Fibroblast of skin of abdomen (primary cell): ENCODE results near the gene DNAJC21.
A peak's percentile ranks its signal among the peaks of the same experiment; 100 is the strongest.

ENCODE experiments used
- DNase-seq: peaks from one replicate; pipeline ENCODE4 v3.0.0-alpha.2; 2013

DNAJC21 gene

DNA sequence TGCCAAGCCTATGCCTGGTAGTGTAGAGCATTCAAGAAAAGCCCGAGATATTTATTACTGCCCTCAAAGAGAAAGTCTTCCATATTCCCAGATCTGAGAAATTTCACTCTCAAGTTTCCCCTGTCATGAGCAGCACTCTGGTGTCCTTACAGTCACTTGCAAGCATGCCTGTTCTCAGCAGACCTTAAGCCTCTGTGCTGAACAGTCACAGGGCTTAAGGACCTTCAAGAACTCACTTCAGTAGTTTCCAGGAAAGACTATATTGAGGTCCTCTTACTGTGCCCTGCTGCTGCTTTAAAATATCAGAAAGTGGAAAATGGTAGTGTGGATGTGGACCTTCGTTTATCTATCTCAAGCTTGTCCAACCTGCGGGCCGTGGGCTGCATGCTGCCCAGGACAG, 53.5 kb downstream of the DNAJC21 start:
- no peak for DNase-seq

DNA sequence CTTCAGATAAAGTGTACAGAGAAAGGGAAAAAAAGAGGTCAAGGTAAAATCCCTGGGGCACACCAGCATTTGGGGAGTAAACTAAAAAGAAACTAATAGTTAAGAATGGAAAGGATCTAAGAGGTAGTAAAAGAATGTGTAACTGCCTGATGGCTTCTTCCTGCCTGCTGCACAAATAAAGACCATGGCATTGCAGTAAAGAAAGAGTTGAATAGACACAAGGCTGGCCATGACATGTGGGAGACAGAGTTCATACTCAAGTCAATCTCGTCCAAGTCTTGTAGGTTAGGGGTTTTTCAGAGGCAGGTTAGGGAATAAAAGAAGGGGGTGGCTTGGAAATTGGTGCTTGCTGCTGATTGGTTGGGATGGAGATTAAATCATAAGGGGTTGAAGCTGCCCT, 57.6 kb downstream of the DNAJC21 start:
- no peak for DNase-seq

DNA sequence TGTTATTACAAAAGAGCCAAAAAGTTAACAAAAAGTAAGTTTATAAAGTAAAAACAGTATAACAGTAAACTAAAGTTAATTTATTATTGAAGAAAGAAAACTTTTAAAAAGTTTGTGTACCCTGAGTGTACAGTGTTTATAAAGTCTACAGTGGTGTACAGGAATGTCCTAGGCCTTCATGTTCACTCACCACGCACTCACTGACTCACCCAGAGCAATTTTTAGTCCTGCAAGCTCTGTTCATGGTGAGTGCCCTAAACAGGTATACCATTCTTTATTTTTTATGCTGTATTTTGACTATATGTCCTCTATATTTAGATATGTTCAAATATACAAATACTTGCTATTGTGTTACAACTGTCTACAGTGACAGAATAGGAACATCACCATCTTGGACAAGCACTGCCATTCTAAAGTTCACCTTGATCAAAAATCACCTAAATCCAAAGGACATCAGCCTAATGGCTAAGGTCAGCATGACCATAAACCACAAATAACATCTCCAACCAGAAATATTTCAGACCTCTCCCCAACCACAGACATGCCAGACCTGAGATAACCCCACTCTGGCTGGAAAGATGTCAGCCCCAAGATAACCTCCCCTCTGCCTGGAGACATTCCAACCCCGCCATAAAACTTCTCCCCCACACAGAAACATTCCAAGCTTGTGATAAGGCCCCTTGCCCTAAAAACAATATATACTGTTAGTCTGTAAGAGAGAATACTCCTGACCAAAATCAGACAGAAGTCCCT, 62.3 kb downstream of the DNAJC21 start:
- peak; percentile 23 for DNase-seq

DNA sequence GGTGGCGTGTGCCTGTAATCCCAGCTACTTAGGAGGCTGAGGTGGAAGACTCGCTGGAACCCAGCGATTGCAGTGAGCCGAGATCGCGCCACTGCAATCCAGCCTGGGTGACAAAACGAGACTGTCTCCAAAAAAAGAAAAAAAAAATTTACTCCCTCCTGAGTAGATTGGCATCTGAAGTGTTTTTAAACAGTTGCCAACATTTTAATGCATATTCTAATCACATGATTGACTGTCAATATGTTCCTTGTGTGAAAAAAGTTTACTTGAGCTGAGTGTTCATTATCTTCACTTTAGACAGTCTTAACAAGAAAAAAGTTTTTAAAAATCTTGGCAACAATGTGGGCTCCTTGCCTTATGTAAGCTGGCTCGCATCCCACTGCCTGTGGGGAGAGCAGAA, 64.6 kb downstream of the DNAJC21 start:
- no peak for DNase-seq

DNA sequence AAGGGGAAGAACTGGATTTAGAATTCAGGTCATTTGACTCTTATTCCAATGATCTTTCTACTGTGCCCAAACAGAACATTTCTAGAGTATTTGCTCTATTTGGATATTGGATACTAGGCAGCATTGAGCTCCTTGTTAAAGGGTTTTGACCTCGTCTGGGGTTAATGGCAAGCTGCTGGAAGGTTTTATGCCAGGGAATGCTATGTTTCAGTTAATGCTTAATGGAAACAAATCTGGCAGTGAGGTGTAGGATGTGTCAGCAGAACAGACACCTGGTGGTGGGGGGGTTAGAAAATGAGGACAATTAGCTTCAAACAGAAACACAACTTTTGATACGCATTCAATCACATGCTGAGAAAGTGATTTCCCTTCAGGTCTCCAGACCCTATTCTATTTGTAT, 66.9 kb downstream of the DNAJC21 start:
- no peak for DNase-seq

DNA sequence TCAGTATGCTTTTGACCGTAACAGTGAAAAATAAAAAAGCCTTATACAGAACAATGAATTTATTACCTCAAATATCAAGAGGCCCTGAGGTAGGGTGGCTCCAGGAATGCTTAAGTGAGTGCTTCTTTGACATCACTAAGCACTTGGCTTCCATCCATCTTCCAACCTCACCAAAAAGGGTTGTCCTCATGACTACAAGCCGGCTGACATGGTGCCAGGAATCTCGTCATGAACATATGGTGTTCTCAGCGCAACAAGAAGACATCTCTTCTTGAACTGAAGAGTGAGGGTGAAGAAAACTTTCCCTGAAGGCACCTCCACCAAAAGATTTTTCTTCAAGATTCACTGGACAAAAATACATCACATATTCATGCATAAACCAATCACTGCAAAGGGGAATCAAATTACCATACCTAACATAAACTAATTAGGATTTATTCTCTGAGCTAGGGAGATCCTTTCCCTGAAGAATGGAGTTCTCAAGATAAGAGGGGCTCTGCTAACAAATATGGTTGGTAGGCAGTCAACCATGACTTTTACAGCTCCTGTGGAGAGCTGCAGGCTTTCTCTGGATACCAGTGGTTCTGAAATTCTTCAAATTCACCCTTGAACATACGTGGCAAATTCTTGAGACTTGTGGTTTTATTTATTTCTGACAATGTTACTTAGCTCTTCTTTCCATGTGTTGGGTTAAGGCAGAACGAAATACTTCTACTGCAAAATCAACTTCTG, 68.9 kb downstream of the DNAJC21 start:
- DNase-seq: peak; percentile 88

DNA sequence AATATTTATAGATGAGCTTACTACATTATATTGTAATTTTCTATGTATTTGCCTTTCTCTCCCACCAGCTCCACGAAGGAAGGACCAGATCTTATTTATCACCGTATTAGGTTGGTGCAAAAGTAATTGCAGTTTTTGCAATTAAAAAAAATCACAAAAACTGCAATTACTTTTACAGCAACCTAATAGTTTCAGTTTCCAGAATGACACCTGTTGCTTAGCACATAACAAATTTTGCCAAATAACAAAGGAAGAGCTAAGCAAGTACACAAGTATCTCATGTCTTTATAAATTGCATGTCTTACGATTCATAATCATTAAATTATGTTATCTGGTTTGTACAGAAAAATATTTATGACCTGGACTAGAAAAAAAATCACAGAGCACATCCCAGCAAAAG, 72.5 kb downstream of the DNAJC21 start:
- DNase-seq: no peak

DNA sequence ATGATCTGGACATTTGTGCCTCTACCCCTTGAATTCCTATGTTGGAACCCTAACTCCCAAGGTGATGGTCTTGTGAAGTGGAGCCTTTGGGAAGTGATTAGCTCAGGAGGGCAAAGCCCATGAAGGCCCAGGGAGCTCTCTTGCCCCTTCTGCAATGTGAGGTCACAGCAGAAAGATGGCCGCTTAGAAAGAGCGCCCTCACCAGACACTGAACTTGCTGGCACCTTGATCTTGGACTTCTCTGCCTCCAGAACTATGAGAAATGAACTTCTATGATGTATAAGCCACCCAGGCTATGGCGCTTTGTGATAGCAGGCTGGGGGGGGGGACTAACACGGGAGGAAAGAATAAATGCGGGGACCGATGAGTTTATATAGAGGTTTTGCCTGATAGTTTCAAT, 73.1 kb downstream of the DNAJC21 start:
- no peak for DNase-seq

DNA sequence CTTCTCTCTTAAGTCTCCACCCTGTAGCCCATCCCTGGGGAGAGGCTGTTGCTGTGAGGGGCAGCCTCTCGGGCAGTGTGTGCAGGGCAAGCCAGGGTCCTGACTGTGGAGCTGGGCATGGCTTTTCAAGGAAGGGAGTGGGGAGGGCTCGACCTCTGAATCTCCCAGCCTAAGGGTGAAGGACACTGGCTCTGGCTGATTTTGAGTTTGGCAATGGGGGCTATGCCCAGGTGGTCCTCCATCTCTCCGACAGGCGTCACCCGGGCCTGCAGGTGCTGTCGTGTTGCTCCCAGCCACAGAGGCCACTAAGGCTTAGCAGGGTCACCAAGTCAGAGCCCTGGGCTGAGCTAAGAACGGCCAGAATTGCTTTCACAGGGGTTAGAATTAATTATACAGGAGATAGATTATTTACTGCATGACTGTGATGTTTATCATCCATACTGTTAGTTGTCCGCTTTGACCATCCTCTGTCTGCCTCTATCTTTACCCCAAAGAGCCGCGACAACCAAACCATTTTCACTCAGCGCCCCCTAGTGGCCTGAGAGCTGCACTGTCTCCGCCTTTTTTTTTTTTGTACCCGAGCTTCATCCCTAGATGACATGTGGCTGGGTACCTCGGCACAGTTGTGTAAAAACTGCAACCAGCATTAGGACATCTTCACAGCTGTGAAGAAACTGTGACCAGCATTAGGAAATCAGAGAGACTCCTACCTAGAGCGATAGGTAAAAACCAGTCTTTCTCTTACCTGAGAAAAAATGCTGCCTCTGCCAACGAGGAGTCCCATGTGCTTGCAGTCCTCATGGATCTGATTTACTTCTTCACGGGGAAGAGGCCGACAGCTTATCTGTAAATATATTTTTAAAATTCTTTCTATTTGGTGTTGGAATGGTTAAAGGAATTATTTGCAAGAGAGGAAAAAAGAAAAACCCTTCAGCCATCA, 73.9 kb downstream of the DNAJC21 start:
- DNase-seq: peak; percentile 57

DNA sequence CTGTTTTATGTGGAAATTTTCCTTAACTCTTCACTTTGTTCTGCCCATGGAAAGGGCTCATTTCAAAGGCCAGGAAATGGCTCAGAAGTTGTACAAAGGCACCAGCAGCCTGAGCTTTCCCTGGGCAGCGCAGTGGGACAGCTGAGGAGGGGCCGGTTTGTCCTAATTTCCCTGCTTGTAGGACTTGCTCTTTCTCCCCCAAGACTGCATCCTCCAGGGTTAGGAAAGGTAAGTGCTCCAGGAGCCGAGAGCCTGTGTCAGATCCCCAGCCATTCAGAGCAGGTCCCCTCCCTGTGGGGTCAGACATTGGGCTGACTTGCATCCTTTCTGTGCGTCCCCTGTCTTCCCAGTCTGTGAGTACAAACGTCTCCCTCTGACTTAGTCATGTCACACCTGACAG, 74.8 kb downstream of the DNAJC21 start:
- DNase-seq: no peak

DNA sequence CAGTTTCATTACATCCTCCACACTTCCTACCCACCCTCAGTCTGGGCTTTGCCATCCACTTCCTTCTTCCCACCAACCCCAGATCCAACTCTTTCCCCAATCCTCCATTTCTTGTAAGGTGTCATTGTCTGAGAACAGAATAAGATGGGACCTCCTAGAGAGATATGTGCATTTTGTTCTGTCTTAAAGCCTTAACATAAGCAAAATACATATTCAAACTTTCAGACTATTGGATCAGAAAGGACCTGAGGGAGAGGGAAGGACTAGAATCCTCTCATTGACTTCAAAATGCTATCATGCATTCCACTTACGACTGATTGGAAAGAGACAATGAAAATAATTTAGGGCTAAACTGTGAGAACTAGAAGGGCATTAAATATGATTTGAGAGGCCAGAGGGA, 75.4 kb downstream of the DNAJC21 start:
- no peak for DNase-seq
